SK-N-SH (cell line): ENCODE measurements around the gene MT1H. TPM values are rescaled to one million over a fixed set of nuclear protein-coding genes. Genes with fewer than 3 reads are reported as not detected.

ENCODE experiments used
- CTCF ChIA-PET: fragments of 300-600, 350-600 bp; formaldehyde crosslinking; extraction: SDS; loops from one replicate; lab custom pipeline; 2021; lab: Yijun Ruan, JAX
- POLR2A ChIA-PET: fragments of 350-600 bp; sonication (Branson Sonifier 250); formaldehyde crosslinking; extraction: SDS; loops from one replicate; lab custom pipeline; 2020; ENCODE audit warnings: antibody characterized with exemption, inconsistent platforms; lab: Yijun Ruan, JAX
- DNase-seq: peaks from one replicate; pipeline ENCODE4 v3.0.0; 2012
- H2AFZ ChIP-seq: fragments of 200-600 bp; sonication (generic); 2 replicates; pipeline ENCODE4 v1.8.1; 2016; ENCODE audit warnings: antibody characterized with exemption, mild to moderate bottlenecking, low read depth
- H3F3A ChIP-seq: fragments of 200-600 bp; sonication (generic); replicated peaks from 2 replicates; pipeline ENCODE3; 2016; ENCODE audit warnings: antibody characterized with exemption, mild to moderate bottlenecking; ENCODE audit not compliant: insufficient read depth
- H3K27ac ChIP-seq, 2 experiments: fragments of 200-500 bp in 1 of 2; fragments of 200-600 bp in 1 of 2; sonication (Bioruptor generic) in 1 of 2; sonication (generic), shearing (Covaris generic) in 1 of 2; 2 replicates each; pipeline versions ENCODE4 v1.5.1 to v1.6.1; 2014 to 2016; ENCODE audit warnings: low read depth in 2 of 2, inconsistent platforms in 1 of 2, low read length in 1 of 2, mild to moderate bottlenecking in 1 of 2, mixed read lengths in 1 of 2
- H3K27me3 ChIP-seq: fragments of 200-600 bp; sonication (generic), shearing (Covaris generic); 2 replicates; pipeline ENCODE4 v1.6.1; 2016; ENCODE audit warnings: mixed run types; ENCODE audit not compliant: insufficient read depth
- H3K36me3 ChIP-seq, 2 experiments: fragments of 200-500 bp in 1 of 2; fragments of 200-600 bp in 1 of 2; sonication (Bioruptor generic) in 1 of 2; sonication (generic) in 1 of 2; replicated peaks in 1 of 2; 2 replicates each; pipeline versions ENCODE3 to v1.5.1; 2014 to 2016; ENCODE audit warnings: low read length in 1 of 2, mild to moderate bottlenecking in 1 of 2; ENCODE audit not compliant: insufficient read depth in 2 of 2, control insufficient read depth in 1 of 2
- H3K4me1 ChIP-seq, 2 experiments: fragments of 200-500 bp in 1 of 2; fragments of 200-600 bp in 1 of 2; sonication (Bioruptor generic) in 1 of 2; sonication (generic), shearing (Covaris generic) in 1 of 2; 2 replicates each; pipeline versions ENCODE4 v1.5.1 to v1.6.1; 2014 to 2016; ENCODE audit warnings: low read depth in 1 of 2, low read length in 1 of 2, mixed run types in 1 of 2; ENCODE audit not compliant: insufficient read depth in 2 of 2, control insufficient read depth in 1 of 2
- H3K4me2 ChIP-seq: fragments of 200-600 bp; sonication (generic), shearing (Covaris generic); 2 replicates; pipeline ENCODE4 v1.6.1; 2017; ENCODE audit warnings: mixed run types
- H3K4me3 ChIP-seq, 2 experiments: fragments of 200-500 bp in 1 of 2; fragments of 200-600 bp in 1 of 2; sonication (Bioruptor generic) in 1 of 2; sonication (generic), shearing (Covaris generic) in 1 of 2; 2 replicates each; pipeline versions ENCODE4 v1.5.1 to v1.8.1; 2014 to 2016; ENCODE audit warnings: low read depth in 2 of 2, inconsistent platforms in 1 of 2, low read length in 1 of 2, mild to moderate bottlenecking in 1 of 2, mixed read lengths in 1 of 2, moderate library complexity in 1 of 2
- H3K79me2 ChIP-seq: fragments of 200-600 bp; sonication (generic); 2 replicates; pipeline ENCODE4 v1.8.1; 2017; ENCODE audit warnings: mild to moderate bottlenecking; ENCODE audit not compliant: insufficient read depth
- H3K9ac ChIP-seq: fragments of 200-600 bp; sonication (generic); 2 replicates; pipeline ENCODE4 v1.6.1; 2017; ENCODE audit warnings: mixed run types
- H3K9me2 ChIP-seq: fragments of 200-600 bp; sonication (generic); 2 replicates; pipeline ENCODE4 v1.6.1; 2017; ENCODE audit warnings: mixed run types
- H3K9me3 ChIP-seq: fragments of 200-600 bp; sonication (generic); 2 replicates; pipeline ENCODE4 v1.6.1; 2017; ENCODE audit warnings: mixed run types, mild to moderate bottlenecking, moderate library complexity
- H4K20me1 ChIP-seq: fragments of 200-600 bp; sonication (generic); 2 replicates; pipeline ENCODE4 v1.6.1; 2017; ENCODE audit warnings: mild to moderate bottlenecking, mixed run types; ENCODE audit not compliant: insufficient read depth
- ELF1 ChIP-seq: IDR thresholded peaks from 2 replicates; pipeline ENCODE4 v1.4.0; 2012
- EP300 ChIP-seq, 2 experiments: IDR thresholded peaks; 2 replicates each; pipeline versions ENCODE4 v1.4.0 to v1.6.1; 2012; ENCODE audit warnings: borderline replicate concordance in 1 of 2, low read depth in 1 of 2, low read length in 1 of 2
- EZH2phosphoT487 ChIP-seq: fragments of 200-600 bp; sonication (generic); IDR thresholded peaks from 2 replicates; pipeline ENCODE4 v1.6.1; 2017; ENCODE audit warnings: low read depth, mixed run types, mild to moderate bottlenecking, antibody characterized with exemption, moderate library complexity, borderline replicate concordance
- FOSL2 ChIP-seq: IDR thresholded peaks from 2 replicates; pipeline ENCODE4 v1.4.0; 2012; ENCODE audit warnings: low read depth, mild to moderate bottlenecking, moderate library complexity, borderline replicate concordance
- FOXJ3 ChIP-seq: sonication (generic); formaldehyde crosslinking; IDR thresholded peaks from 2 replicates; pipeline ENCODE4 v1.5.1; 2020; ENCODE audit warnings: mild to moderate bottlenecking, missing genetic modification reagents
- FOXM1 ChIP-seq: IDR thresholded peaks from 2 replicates; pipeline ENCODE4 v1.4.0; 2012; ENCODE audit warnings: low read depth, mild to moderate bottlenecking
- MEF2A ChIP-seq: IDR thresholded peaks from 2 replicates; pipeline ENCODE4 v1.4.0; 2012; ENCODE audit warnings: low read depth, borderline replicate concordance
- MXI1 ChIP-seq: IDR thresholded peaks from 2 replicates; pipeline ENCODE4 v1.6.1; 2012; ENCODE audit warnings: mild to moderate bottlenecking, low read depth, low read length, improper control_type of control experiment
- NRF1 ChIP-seq: IDR thresholded peaks from 2 replicates; pipeline ENCODE4 v1.6.1; 2012; ENCODE audit warnings: low read depth, mild to moderate bottlenecking, low read length
- POLR2AphosphoS5 ChIP-seq: IDR thresholded peaks from 2 replicates; pipeline ENCODE4 v1.6.1; 2012; ENCODE audit warnings: low read depth, low read length
- RAD21 ChIP-seq: IDR thresholded peaks from 2 replicates; pipeline ENCODE4 v1.6.1; 2012; ENCODE audit warnings: mild to moderate bottlenecking, low read length
- RCOR1 ChIP-seq: fragments of 150-350 bp; IDR thresholded peaks from 2 replicates; pipeline ENCODE4 v1.6.1; 2017; ENCODE audit warnings: antibody characterized with exemption, low read length
- RFX5 ChIP-seq: IDR thresholded peaks from 2 replicates; pipeline ENCODE4 v1.6.1; 2012; ENCODE audit warnings: mild to moderate bottlenecking, improper control_type of control experiment, low read length
- RXRA ChIP-seq: IDR thresholded peaks from 2 replicates; pipeline ENCODE4 v1.4.0; 2012; ENCODE audit warnings: low read depth, mild to moderate bottlenecking, borderline replicate concordance
- SMC3 ChIP-seq: IDR thresholded peaks from 2 replicates; pipeline ENCODE4 v1.6.1; 2012; ENCODE audit warnings: low read depth, low read length, improper control_type of control experiment
- TCF12 ChIP-seq: IDR thresholded peaks from 2 replicates; pipeline ENCODE4 v1.4.0; 2012
- TEAD4 ChIP-seq: IDR thresholded peaks from 2 replicates; pipeline ENCODE4 v1.4.0; 2012; ENCODE audit warnings: mild to moderate bottlenecking, borderline replicate concordance; ENCODE audit not compliant: insufficient read depth
- YY1 ChIP-seq: IDR thresholded peaks from 2 replicates; pipeline ENCODE4 v1.4.0; 2012; ENCODE audit warnings: low read depth, mild to moderate bottlenecking
- WGBS: methylation state at CpG from one replicate; pipeline ENCODE4 v1.1.6; 2017; ENCODE audit warnings: low lambda C conversion rate; 5-methylcytosine and 5-hydroxymethylcytosine counted together
- polyA plus RNA-seq, 3 experiments: library from polyadenylated mRNA; depleted of rRNA; stranded (reverse); fragments of >200 nt; gene quantifications; 2 replicates each; pipeline ENCODE4 v1.2.3, GENCODE V29; 2012
- TF ChIP-seq, protein P1 (sequence below): IDR thresholded peaks from 2 replicates; pipeline ENCODE4 v1.4.0; 2012; ENCODE audit warnings: low read depth, borderline replicate concordance
- TF ChIP-seq, protein P2 (sequence below): fragments of 150-350 bp; IDR thresholded peaks from 2 replicates; pipeline ENCODE4 v1.6.1; 2017; ENCODE audit warnings: antibody characterized with exemption, low read length, low read depth, borderline replicate concordance

Gene MT1H
- polyA plus RNA-seq, 1 of the 3 experiments (the other 2 are of a cell fraction) = not detected

DNA sequence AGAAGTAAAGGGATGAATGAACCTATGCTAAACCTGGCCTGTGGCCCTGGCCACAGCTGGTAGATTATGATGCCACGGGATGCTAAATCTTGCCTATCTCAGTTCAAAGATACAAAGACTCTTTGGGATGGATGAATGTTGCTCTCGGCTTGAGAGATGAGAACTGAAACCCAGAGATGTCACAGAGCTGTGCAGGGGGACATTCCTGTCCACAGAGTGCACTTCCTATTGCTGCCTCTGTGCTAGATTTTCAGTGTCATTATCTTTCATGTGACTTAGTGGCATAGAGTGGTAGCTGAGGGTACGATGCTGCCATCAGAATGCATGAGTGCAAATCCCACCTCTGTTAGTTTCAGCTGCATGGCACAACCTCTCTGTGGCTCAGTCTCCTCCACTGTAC lies 39.5 kb upstream of the MT1H start:
- Histone ChIP-seq H3K4me1 (peaks cover 7 to 23% of the 10 kb centered on the region in 2 experiments; a peak in 1 of 4 replicates), H3K79me2 (peaks cover 13% of the 10 kb centered on the region; the same call in 1 of the 2 replicates), H4K20me1 (no peaks in the 10 kb centered on the region), H2AFZ (no peak overlapping the region), H3K9ac (no peak overlapping the region), H3K9me3 (no peaks in the 10 kb centered on the region), H3K36me3 (no peaks in the 10 kb centered on the region), H3K27ac (no peak overlapping the region), H3K4me2 (no peak overlapping the region), H3K4me3 (no peak overlapping the region), H3F3A (peaks cover 7% of the 10 kb centered on the region), H3K27me3 (peaks cover 8% of the 10 kb centered on the region; the same call in 1 of the 2 replicates)
- POLR2A ChIA-PET = interaction anchor here (0.6 to 1.2 kb wide), 2 partner anchors 12 to 21 kb away, joined by 3 read pairs; no protein-coding TSS in a partner anchor
- peak; percentile 54 for DNase-seq
- 67% methylated on average over 3 of the region's 3 CpGs for WGBS
- no peak for TF ChIP-seq RAD21
- no peak for TF ChIP-seq RXRA
- no peak for TF ChIP-seq MEF2A
- TF ChIP-seq EZH2phosphoT487 = no peak
- TF ChIP-seq MXI1 = no peak
- TF ChIP-seq, protein P1, sequence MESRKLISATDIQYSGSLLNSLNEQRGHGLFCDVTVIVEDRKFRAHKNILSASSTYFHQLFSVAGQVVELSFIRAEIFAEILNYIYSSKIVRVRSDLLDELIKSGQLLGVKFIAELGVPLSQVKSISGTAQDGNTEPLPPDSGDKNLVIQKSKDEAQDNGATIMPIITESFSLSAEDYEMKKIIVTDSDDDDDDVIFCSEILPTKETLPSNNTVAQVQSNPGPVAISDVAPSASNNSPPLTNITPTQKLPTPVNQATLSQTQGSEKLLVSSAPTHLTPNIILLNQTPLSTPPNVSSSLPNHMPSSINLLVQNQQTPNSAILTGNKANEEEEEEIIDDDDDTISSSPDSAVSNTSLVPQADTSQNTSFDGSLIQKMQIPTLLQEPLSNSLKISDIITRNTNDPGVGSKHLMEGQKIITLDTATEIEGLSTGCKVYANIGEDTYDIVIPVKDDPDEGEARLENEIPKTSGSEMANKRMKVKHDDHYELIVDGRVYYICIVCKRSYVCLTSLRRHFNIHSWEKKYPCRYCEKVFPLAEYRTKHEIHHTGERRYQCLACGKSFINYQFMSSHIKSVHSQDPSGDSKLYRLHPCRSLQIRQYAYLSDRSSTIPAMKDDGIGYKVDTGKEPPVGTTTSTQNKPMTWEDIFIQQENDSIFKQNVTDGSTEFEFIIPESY = no peak
- TF ChIP-seq FOXM1 = no peak
- TF ChIP-seq NRF1 = no peak
- TF ChIP-seq, all 33 proteins: peak for 0
- no peaks in the 10 kb centered on the region for H3K9me2 ChIP-seq
- CTCF ChIA-PET = interaction anchor here (1.1 to 1.7 kb wide), 3 partner anchors 12 to 72 kb away, joined by 3 to 6 read pairs (median 5); no protein-coding TSS in a partner anchor

GRCh38 chr16:56631197-56631596 lies 38.4 kb upstream of the MT1H start:
- Histone ChIP-seq H3K36me3 (no peaks in the 10 kb centered on the region), H3F3A (peaks cover 7% of the 10 kb centered on the region), H3K9me3 (no peaks in the 10 kb centered on the region), H3K9ac (no peak overlapping the region), H4K20me1 (no peaks in the 10 kb centered on the region), H3K4me2 (no peak overlapping the region), H3K4me3 (no peak overlapping the region), H3K27ac (no peak overlapping the region), H3K79me2 (peaks cover 7% of the 10 kb centered on the region; the same call in 1 of the 2 replicates), H3K27me3 (peaks cover 19% of the 10 kb centered on the region; the same call in 1 of the 2 replicates), H2AFZ (no peak overlapping the region), H3K9me2 (no peaks in the 10 kb centered on the region), H3K4me1 (peaks cover 7 to 26% of the 10 kb centered on the region in 2 experiments; a peak in 1 of 4 replicates)
- WGBS = 87% methylated on average over 10 of the region's 10 CpGs
- TF ChIP-seq TCF12 (no peak), FOXM1 (no peak), TEAD4 (no peak), FOSL2 (no peak), RAD21 (no peak), ELF1 (no peak), NRF1 (no peak), FOXJ3 (no peak), MXI1 (no peak), EZH2phosphoT487 (no peak), RFX5 (no peak), RCOR1 (no peak), POLR2AphosphoS5 (no peak), SMC3 (no peak), YY1 (no peak), EP300 (IDR thresholded peaks at IDR 0.05; ENCODE audit: borderline replicate concordance in 1 of 2, low read depth in 1 of 2, low read length in 1 of 2) (no peak)
- TF ChIP-seq, protein P2, sequence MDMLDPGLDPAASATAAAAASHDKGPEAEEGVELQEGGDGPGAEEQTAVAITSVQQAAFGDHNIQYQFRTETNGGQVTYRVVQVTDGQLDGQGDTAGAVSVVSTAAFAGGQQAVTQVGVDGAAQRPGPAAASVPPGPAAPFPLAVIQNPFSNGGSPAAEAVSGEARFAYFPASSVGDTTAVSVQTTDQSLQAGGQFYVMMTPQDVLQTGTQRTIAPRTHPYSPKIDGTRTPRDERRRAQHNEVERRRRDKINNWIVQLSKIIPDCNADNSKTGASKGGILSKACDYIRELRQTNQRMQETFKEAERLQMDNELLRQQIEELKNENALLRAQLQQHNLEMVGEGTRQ = no peak
- CTCF ChIA-PET = interaction anchor here (1.1 to 1.7 kb wide), 3 partner anchors 13 to 71 kb away, joined by 3 to 6 read pairs (median 3); no protein-coding TSS in a partner anchor
- POLR2A ChIA-PET = no interaction called here
- no peak for DNase-seq
